SK-N-SH (cell line): Measurements from ENCODE around the gene SAP30L. TPM values are rescaled to one million over a fixed set of nuclear protein-coding genes. Genes with fewer than 3 reads are reported as not detected.

Source experiments
- CTCF ChIA-PET: fragments of 300-600, 350-600 bp; formaldehyde crosslinking; extraction: SDS; loops from one replicate; lab custom pipeline; 2021; lab: Yijun Ruan, JAX
- POLR2A ChIA-PET: fragments of 350-600 bp; sonication (Branson Sonifier 250); formaldehyde crosslinking; extraction: SDS; loops from one replicate; lab custom pipeline; 2020; ENCODE audit warnings: antibody characterized with exemption, inconsistent platforms; lab: Yijun Ruan, JAX
- DNase-seq: peaks from one replicate; pipeline ENCODE4 v3.0.0; 2012
- H2AFZ ChIP-seq: fragments of 200-600 bp; sonication (generic); 2 replicates; pipeline ENCODE4 v1.8.1; 2016; ENCODE audit warnings: antibody characterized with exemption, mild to moderate bottlenecking, low read depth
- H3F3A ChIP-seq: fragments of 200-600 bp; sonication (generic); replicated peaks from 2 replicates; pipeline ENCODE3; 2016; ENCODE audit warnings: antibody characterized with exemption, mild to moderate bottlenecking; ENCODE audit not compliant: insufficient read depth
- H3K27ac ChIP-seq, 2 experiments: fragments of 200-500 bp in 1 of 2; fragments of 200-600 bp in 1 of 2; sonication (Bioruptor generic) in 1 of 2; sonication (generic), shearing (Covaris generic) in 1 of 2; 2 replicates each; pipeline versions ENCODE4 v1.5.1 to v1.6.1; 2014 to 2016; ENCODE audit warnings: low read depth in 2 of 2, inconsistent platforms in 1 of 2, low read length in 1 of 2, mild to moderate bottlenecking in 1 of 2, mixed read lengths in 1 of 2
- H3K27me3 ChIP-seq: fragments of 200-600 bp; sonication (generic), shearing (Covaris generic); 2 replicates; pipeline ENCODE4 v1.6.1; 2016; ENCODE audit warnings: mixed run types; ENCODE audit not compliant: insufficient read depth
- H3K36me3 ChIP-seq, 2 experiments: fragments of 200-500 bp in 1 of 2; fragments of 200-600 bp in 1 of 2; sonication (Bioruptor generic) in 1 of 2; sonication (generic) in 1 of 2; replicated peaks in 1 of 2; 2 replicates each; pipeline versions ENCODE3 to v1.5.1; 2014 to 2016; ENCODE audit warnings: low read length in 1 of 2, mild to moderate bottlenecking in 1 of 2; ENCODE audit not compliant: insufficient read depth in 2 of 2, control insufficient read depth in 1 of 2
- H3K4me1 ChIP-seq, 2 experiments: fragments of 200-500 bp in 1 of 2; fragments of 200-600 bp in 1 of 2; sonication (Bioruptor generic) in 1 of 2; sonication (generic), shearing (Covaris generic) in 1 of 2; 2 replicates each; pipeline versions ENCODE4 v1.5.1 to v1.6.1; 2014 to 2016; ENCODE audit warnings: low read depth in 1 of 2, low read length in 1 of 2, mixed run types in 1 of 2; ENCODE audit not compliant: insufficient read depth in 2 of 2, control insufficient read depth in 1 of 2
- H3K4me2 ChIP-seq: fragments of 200-600 bp; sonication (generic), shearing (Covaris generic); 2 replicates; pipeline ENCODE4 v1.6.1; 2017; ENCODE audit warnings: mixed run types
- H3K4me3 ChIP-seq, 2 experiments: fragments of 200-500 bp in 1 of 2; fragments of 200-600 bp in 1 of 2; sonication (Bioruptor generic) in 1 of 2; sonication (generic), shearing (Covaris generic) in 1 of 2; 2 replicates each; pipeline versions ENCODE4 v1.5.1 to v1.8.1; 2014 to 2016; ENCODE audit warnings: low read depth in 2 of 2, inconsistent platforms in 1 of 2, low read length in 1 of 2, mild to moderate bottlenecking in 1 of 2, mixed read lengths in 1 of 2, moderate library complexity in 1 of 2
- H3K79me2 ChIP-seq: fragments of 200-600 bp; sonication (generic); 2 replicates; pipeline ENCODE4 v1.8.1; 2017; ENCODE audit warnings: mild to moderate bottlenecking; ENCODE audit not compliant: insufficient read depth
- H3K9ac ChIP-seq: fragments of 200-600 bp; sonication (generic); 2 replicates; pipeline ENCODE4 v1.6.1; 2017; ENCODE audit warnings: mixed run types
- H3K9me2 ChIP-seq: fragments of 200-600 bp; sonication (generic); 2 replicates; pipeline ENCODE4 v1.6.1; 2017; ENCODE audit warnings: mixed run types
- H3K9me3 ChIP-seq: fragments of 200-600 bp; sonication (generic); 2 replicates; pipeline ENCODE4 v1.6.1; 2017; ENCODE audit warnings: mixed run types, mild to moderate bottlenecking, moderate library complexity
- H4K20me1 ChIP-seq: fragments of 200-600 bp; sonication (generic); 2 replicates; pipeline ENCODE4 v1.6.1; 2017; ENCODE audit warnings: mild to moderate bottlenecking, mixed run types; ENCODE audit not compliant: insufficient read depth
- CHD2 ChIP-seq: fragments of 150-350 bp; IDR thresholded peaks from 2 replicates; pipeline ENCODE4 v1.6.1; 2018; ENCODE audit warnings: low read length; ENCODE audit not compliant: partially characterized antibody
- ELF1 ChIP-seq: IDR thresholded peaks from 2 replicates; pipeline ENCODE4 v1.4.0; 2012
- GABPA ChIP-seq: IDR thresholded peaks from 2 replicates; pipeline ENCODE4 v1.4.0; 2012; ENCODE audit warnings: low read depth, mild to moderate bottlenecking
- IRF3 ChIP-seq: fragments of 150-350 bp; IDR thresholded peaks from 2 replicates; pipeline ENCODE4 v1.6.1; 2016; ENCODE audit warnings: mild to moderate bottlenecking, low read depth, low read length
- JUND ChIP-seq: IDR thresholded peaks from 2 replicates; pipeline ENCODE4 v1.4.0; 2012
- MAX ChIP-seq: IDR thresholded peaks from 2 replicates; pipeline ENCODE4 v1.4.0; 2012; ENCODE audit warnings: low read depth
- MXI1 ChIP-seq: IDR thresholded peaks from 2 replicates; pipeline ENCODE4 v1.6.1; 2012; ENCODE audit warnings: mild to moderate bottlenecking, low read depth, low read length, improper control_type of control experiment
- NFIC ChIP-seq: IDR thresholded peaks from 2 replicates; pipeline ENCODE4 v1.4.0; 2012; ENCODE audit warnings: borderline replicate concordance
- RCOR1 ChIP-seq: fragments of 150-350 bp; IDR thresholded peaks from 2 replicates; pipeline ENCODE4 v1.6.1; 2017; ENCODE audit warnings: antibody characterized with exemption, low read length
- RFX5 ChIP-seq: IDR thresholded peaks from 2 replicates; pipeline ENCODE4 v1.6.1; 2012; ENCODE audit warnings: mild to moderate bottlenecking, improper control_type of control experiment, low read length
- RXRA ChIP-seq: IDR thresholded peaks from 2 replicates; pipeline ENCODE4 v1.4.0; 2012; ENCODE audit warnings: low read depth, mild to moderate bottlenecking, borderline replicate concordance
- SIN3A ChIP-seq: IDR thresholded peaks from 2 replicates; pipeline ENCODE4 v1.6.1; 2012; ENCODE audit warnings: low read depth, mild to moderate bottlenecking, low read length, moderate library complexity, borderline replicate concordance
- TAF1 ChIP-seq: IDR thresholded peaks from 2 replicates; pipeline ENCODE4 v1.6.1; 2012; ENCODE audit warnings: low read depth, mild to moderate bottlenecking, low read length, moderate library complexity, borderline replicate concordance
- TCF12 ChIP-seq: IDR thresholded peaks from 2 replicates; pipeline ENCODE4 v1.4.0; 2012
- TEAD4 ChIP-seq: IDR thresholded peaks from 2 replicates; pipeline ENCODE4 v1.4.0; 2012; ENCODE audit warnings: mild to moderate bottlenecking, borderline replicate concordance; ENCODE audit not compliant: insufficient read depth
- WGBS: methylation state at CpG from one replicate; pipeline ENCODE4 v1.1.6; 2017; ENCODE audit warnings: low lambda C conversion rate; 5-methylcytosine and 5-hydroxymethylcytosine counted together
- polyA plus RNA-seq, 3 experiments: library from polyadenylated mRNA; depleted of rRNA; stranded (reverse); fragments of >200 nt; gene quantifications; 2 replicates each; pipeline ENCODE4 v1.2.3, GENCODE V29; 2012

Gene SAP30L
- polyA plus RNA-seq, 1 of the 3 experiments (the other 2 are of a cell fraction), result 26.6 TPM

- no peak overlapping the region for H3K27ac ChIP-seq
- ChIA-PET POLR2A (no interaction called here), CTCF (interaction anchor here (1.0 to 1.2 kb wide), 3 partner anchors 8 to 232 kb away, joined by 3 to 4 read pairs (median 3); no protein-coding TSS in a partner anchor)
- no peaks in the 10 kb centered on the region for H3F3A ChIP-seq
- H3K27me3 ChIP-seq, result no peaks in the 10 kb centered on the region
- no peak overlapping the region for H3K4me3 ChIP-seq
- WGBS, result 97% methylated on average over 9 of the region's 9 CpGs
- H3K9me2 ChIP-seq, result no peaks in the 10 kb centered on the region
- no peaks in the 10 kb centered on the region for H3K79me2 ChIP-seq
- H2AFZ ChIP-seq, result no peak overlapping the region
- H3K9ac ChIP-seq, result no peak overlapping the region
- no peak overlapping the region for H3K4me2 ChIP-seq
- peaks cover 0 to under 1% of the 10 kb centered on the region in 2 experiments; a peak in 2 of 4 replicates for H3K4me1 ChIP-seq
- no peak for DNase-seq
- no peaks in the 10 kb centered on the region for H3K9me3 ChIP-seq
- no peak for TF ChIP-seq NFIC
- no peak for TF ChIP-seq SIN3A
- TF ChIP-seq TEAD4, result no peak
- TF ChIP-seq ELF1, result no peak
- TF ChIP-seq TAF1, result no peak
- TF ChIP-seq RCOR1, result no peak
- TF ChIP-seq JUND, result no peak
- no peak for TF ChIP-seq IRF3
- no peak for TF ChIP-seq MXI1
- TF ChIP-seq MAX, result no peak
- TF ChIP-seq, all 33 proteins: peak for 0
- Histone ChIP-seq H4K20me1 (no peaks in the 10 kb centered on the region), H3K36me3 (peaks cover 50 to 65% of the 10 kb centered on the region in 2 experiments)
These were observed 32.9 kb upstream of the SAP30L start for GRCh38 chr5:154412925-154413324.

GRCh38 chr5:154415114-154415513 is 30.7 kb upstream of the SAP30L start:
- H3K27me3 ChIP-seq, result no peaks in the 10 kb centered on the region
- CTCF ChIA-PET, result interaction anchor here (0.8 to 1.5 kb wide), 5 partner anchors 10 to 343 kb away, joined by 3 to 6 read pairs (median 4); no protein-coding TSS in a partner anchor
- H3K27ac ChIP-seq, result no peak overlapping the region
- no peaks in the 10 kb centered on the region for H3K9me3 ChIP-seq
- H3K9ac ChIP-seq, result no peak overlapping the region
- 88% methylated on average over 6 of the region's 6 CpGs for WGBS
- POLR2A ChIA-PET, result no interaction called here
- no peak for DNase-seq
- H3K79me2 ChIP-seq, result no peaks in the 10 kb centered on the region
- H3K4me3 ChIP-seq, result no peak overlapping the region
- peaks cover 41 to 65% of the 10 kb centered on the region in 2 experiments for H3K36me3 ChIP-seq
- H3K9me2 ChIP-seq, result no peaks in the 10 kb centered on the region
- peaks cover 0 to 8% of the 10 kb centered on the region in 2 experiments; a peak in 2 of 4 replicates for H3K4me1 ChIP-seq
- TF ChIP-seq TCF12, result no peak
- no peak for TF ChIP-seq SIN3A
- no peak for TF ChIP-seq ELF1
- no peak for TF ChIP-seq CHD2
- TF ChIP-seq TEAD4, result no peak
- no peak for TF ChIP-seq RFX5
- TF ChIP-seq RXRA, result no peak
- TF ChIP-seq GABPA, result no peak
- TF ChIP-seq NFIC, result no peak
- H4K20me1 ChIP-seq, result no peaks in the 10 kb centered on the region
- peaks cover 5% of the 10 kb centered on the region for H3F3A ChIP-seq
- H3K4me2 ChIP-seq, result no peak overlapping the region
- no peak overlapping the region for H2AFZ ChIP-seq
